HFF-Myc (cell line): ENCODE measurements around the gene ASPHD2.
A peak's percentile ranks its signal among the peaks of the same experiment; 100 is the strongest.

Experiments
- DNase-seq: peaks from one replicate; pipeline ENCODE4 v3.0.0-alpha.2; 2011; ENCODE audit warnings: low read depth; ENCODE audit errors: extremely low read depth
- H3K4me3 ChIP-seq: replicated peaks from 2 replicates; pipeline ENCODE4 v1.5.1; 2011; ENCODE audit warnings: low read depth, mild to moderate bottlenecking, control low read depth, low read length
- TF ChIP-seq, protein P1 (sequence below): IDR thresholded peaks from 2 replicates; pipeline ENCODE4 v1.5.1; 2012; ENCODE audit warnings: mild to moderate bottlenecking, low read depth, low read length, control low read depth; ENCODE audit errors: missing control alignments

ASPHD2 gene, protein sequence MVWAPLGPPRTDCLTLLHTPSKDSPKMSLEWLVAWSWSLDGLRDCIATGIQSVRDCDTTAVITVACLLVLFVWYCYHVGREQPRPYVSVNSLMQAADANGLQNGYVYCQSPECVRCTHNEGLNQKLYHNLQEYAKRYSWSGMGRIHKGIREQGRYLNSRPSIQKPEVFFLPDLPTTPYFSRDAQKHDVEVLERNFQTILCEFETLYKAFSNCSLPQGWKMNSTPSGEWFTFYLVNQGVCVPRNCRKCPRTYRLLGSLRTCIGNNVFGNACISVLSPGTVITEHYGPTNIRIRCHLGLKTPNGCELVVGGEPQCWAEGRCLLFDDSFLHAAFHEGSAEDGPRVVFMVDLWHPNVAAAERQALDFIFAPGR

DNA sequence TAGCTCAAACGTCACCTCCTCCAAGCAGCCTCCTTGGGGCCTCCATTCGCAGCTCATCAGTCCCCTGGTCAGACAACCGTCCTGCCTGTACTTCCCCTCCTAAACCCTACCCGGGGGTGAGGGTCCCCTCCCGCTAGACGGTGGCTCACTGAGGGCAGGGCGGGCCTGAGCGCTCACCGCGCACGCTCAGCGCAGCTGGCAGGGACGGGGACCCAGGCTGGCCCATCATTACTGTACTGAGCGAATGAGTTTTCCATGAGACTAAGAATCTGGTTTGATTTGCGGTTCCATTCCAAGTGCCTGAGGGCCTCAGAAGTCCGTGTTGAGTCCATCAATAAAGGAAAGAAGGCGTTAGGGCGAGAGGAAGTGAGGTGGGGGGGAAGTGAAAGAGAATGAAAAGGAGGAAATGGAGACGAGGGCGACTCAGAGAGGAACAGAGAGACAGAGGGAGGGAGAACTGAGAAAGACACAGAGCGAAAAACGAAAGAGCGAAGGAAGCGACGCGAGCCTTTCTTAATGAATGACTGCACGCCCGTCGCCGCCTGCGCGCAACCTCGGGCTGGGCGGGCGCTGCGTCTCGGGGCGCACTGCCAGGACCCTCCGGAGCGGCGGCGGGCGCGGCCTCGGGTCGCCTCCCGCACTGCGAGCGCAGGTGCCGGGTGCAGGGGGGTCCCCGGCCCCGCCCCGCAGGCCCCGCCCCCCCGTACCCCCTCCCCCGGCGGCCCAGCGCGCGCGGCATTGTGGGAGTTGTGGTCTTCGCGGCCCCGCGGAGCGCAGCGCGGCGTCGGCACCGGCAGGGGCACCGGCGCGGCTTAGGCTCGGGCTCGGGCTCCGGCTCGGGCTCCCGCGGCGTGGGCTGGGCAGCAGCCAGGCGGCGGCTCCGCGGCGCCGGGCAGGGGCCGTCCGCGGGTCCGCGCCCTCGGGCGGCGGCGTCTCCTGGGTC is at the start of gene ASPHD2:
TSS of gene ASPHD2 (plus strand) at position 746 of the 943 bp plus-strand sequence. CDS start 4,356 bp downstream, outside the sequence.
- peak; percentile 22 for DNase-seq
- peak within 1 kb of the TSS; percentile 65 for H3K4me3 ChIP-seq
- TF ChIP-seq, protein P1, sequence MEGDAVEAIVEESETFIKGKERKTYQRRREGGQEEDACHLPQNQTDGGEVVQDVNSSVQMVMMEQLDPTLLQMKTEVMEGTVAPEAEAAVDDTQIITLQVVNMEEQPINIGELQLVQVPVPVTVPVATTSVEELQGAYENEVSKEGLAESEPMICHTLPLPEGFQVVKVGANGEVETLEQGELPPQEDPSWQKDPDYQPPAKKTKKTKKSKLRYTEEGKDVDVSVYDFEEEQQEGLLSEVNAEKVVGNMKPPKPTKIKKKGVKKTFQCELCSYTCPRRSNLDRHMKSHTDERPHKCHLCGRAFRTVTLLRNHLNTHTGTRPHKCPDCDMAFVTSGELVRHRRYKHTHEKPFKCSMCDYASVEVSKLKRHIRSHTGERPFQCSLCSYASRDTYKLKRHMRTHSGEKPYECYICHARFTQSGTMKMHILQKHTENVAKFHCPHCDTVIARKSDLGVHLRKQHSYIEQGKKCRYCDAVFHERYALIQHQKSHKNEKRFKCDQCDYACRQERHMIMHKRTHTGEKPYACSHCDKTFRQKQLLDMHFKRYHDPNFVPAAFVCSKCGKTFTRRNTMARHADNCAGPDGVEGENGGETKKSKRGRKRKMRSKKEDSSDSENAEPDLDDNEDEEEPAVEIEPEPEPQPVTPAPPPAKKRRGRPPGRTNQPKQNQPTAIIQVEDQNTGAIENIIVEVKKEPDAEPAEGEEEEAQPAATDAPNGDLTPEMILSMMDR: no peak

DNA sequence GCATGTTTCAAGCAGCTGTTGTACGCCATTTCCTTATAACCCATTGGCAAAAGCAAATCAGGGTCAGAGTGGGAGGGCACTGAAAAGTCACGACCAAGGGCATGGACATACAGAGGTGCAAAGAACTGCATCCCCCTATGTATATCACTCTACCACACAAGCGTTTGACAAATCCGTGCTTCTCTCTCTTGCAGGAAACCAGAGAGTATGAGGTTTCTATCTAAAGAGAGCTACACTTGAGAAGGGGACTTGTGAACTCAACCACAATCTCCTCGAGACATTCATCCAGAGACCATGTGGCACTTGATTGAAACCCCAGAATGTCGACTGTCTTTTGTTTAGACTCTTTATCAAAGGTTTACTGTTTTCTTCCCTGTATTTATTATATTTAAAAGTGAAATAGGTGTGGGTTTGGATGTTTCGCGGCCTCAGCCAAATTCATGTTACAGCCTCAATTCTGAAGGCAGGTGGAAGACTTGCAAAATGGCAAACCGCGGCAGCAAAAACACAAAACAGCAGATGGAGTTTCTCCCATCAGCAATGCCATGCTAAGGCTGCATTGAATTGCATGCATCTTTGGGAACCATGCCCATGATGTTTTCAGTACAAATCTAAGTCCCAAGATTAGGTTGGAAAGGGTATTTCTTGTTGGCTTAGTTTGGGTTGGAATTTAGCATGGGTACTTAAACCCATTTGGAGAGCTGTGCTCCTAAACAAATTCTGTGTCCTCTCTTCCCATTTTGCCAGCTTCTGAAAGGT is 48.8 kb upstream of the ASPHD2 start:
- TF ChIP-seq, protein P1: no peak
- no peak overlapping the region for H3K4me3 ChIP-seq
- no peak for DNase-seq

DNA sequence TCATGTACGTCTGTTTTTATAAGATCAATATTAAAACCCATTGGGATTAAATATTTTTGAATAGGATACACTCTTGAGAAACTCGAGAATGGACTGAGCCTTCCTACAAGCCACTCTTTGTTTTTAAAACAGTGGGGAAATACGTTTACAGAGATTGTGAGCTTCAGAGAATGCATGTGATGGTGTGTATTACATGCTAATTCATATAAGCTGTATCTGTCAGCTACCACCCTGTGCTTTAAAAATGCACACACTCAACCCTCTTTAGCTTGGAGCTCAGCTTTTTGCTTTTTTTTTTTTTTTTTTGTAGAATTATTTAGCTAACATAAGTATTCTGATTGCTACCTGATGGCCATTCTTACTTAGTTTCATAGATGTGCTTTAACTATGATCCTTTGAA is 46.3 kb upstream of the ASPHD2 start:
- H3K4me3 ChIP-seq: no peak overlapping the region
- DNase-seq: no peak
- TF ChIP-seq, protein P1: no peak

DNA sequence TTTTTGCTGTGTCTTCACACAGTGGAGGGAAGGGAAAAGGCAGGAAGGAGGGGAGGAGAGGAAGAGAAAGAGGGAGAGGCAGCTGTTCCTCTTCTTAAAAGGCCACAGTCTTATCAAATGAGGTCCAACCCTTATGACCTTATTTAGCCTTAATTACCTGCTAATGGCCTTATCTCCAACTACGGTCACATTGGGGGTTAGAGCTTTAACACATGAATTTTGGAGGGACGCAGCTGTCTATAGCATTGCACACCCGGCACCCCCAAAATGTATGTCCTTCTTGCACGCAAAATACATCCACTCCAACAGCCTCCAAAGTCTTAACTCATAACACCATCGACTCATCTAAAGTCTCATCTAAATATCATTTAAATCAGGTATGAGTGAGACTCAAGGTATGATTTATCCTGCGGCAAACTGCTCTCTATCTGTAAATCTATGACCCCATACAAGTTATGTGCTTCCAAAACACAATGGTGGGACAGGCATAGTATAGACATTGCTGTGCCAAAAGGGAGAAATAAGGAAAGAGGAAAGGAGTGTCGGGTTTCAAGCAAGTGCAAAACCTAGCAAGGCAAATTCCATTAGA is 45.0 kb upstream of the ASPHD2 start:
- H3K4me3 ChIP-seq: no peak overlapping the region
- TF ChIP-seq, protein P1: no peak
- no peak for DNase-seq

DNA sequence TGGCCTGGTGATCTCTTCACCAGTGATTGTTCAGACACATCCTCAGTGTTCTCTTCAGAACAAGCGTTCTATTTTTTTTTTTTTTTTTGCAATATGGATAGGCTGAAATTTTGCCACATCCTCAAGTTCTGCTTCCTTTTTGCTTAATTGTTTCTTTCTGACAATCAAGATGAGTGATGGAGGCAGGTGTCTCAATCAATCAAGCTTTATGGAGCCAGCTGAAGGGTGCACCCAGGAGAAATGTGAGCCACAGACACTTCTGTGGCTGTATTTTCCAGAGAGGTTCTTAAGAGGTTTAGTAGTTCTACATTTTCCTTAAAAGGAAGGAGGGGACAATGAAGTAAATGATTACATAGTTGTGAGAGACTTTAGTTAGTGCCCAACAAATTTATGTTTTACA is 43.9 kb upstream of the ASPHD2 start:
- TF ChIP-seq, protein P1: no peak
- DNase-seq: no peak

DNA sequence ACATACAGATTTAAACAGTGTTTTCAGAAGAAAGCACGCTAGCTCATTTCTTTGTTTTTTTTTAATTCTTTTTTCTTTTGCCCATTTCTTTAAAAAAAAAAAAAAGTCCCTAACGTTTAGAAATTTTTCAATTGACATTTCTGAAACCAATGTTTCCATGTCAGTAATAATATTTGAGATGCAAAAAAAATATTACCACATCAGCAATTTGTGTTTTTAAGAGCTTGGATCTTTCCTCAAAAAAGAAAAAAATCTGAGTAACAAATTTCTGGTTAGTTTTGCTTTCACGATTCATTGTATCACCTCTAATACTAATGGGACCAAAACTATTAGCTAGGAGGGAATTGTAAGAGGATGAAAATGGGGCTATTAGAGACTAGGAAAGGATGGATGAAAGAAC is 39.9 kb upstream of the ASPHD2 start:
- H3K4me3 ChIP-seq: no peak overlapping the region
- no peak for DNase-seq
- TF ChIP-seq, protein P1: no peak

More for the DNA sequence above, 43.9 kb upstream of the ASPHD2 start:
- no peak overlapping the region for H3K4me3 ChIP-seq
